HEK293 (cell line): ENCODE data around the gene ZSCAN1.

Experiments
- BCL11A ChIP-seq: fragments of 450-650 bp; formaldehyde crosslinking; IDR thresholded peaks from 2 replicates; pipeline ENCODE4 v1.5.1; 2016; ENCODE audit warnings: low read depth, missing biosample characterization, missing genetic modification characterization
- KLF9 ChIP-seq: fragments of 450-650 bp; formaldehyde crosslinking; IDR thresholded peaks from 2 replicates; pipeline ENCODE4 v1.5.1; 2016; ENCODE audit warnings: missing biosample characterization, missing genetic modification characterization, low read depth
- MYNN ChIP-seq: fragments of 450-650 bp; formaldehyde crosslinking; IDR thresholded peaks from 2 replicates; pipeline ENCODE4 v1.5.1; 2016; ENCODE audit warnings: missing biosample characterization, missing genetic modification characterization, borderline replicate concordance
- YY1 ChIP-seq: fragments of 450-650 bp; formaldehyde crosslinking; IDR thresholded peaks from 2 replicates; pipeline ENCODE4 v1.5.1; 2018; ENCODE audit warnings: missing biosample characterization, missing genetic modification characterization

GRCh38 chr19:58009666-58010301 is 24.0 kb upstream of the ZSCAN1 start:
- TF ChIP-seq YY1 (tag by site-specific recombination) (no peak), KLF9 (no peak), BCL11A (tag by site-specific recombination) (no peak), MYNN (tag by site-specific recombination) (no peak)
